ENCODE measurements around the gene DHODH.
"Not testable (repeated sequence)": the region's sequence is repeated elsewhere in the genome, so short reads cannot be mapped to it uniquely, and the experiment has no call there.

DNA sequence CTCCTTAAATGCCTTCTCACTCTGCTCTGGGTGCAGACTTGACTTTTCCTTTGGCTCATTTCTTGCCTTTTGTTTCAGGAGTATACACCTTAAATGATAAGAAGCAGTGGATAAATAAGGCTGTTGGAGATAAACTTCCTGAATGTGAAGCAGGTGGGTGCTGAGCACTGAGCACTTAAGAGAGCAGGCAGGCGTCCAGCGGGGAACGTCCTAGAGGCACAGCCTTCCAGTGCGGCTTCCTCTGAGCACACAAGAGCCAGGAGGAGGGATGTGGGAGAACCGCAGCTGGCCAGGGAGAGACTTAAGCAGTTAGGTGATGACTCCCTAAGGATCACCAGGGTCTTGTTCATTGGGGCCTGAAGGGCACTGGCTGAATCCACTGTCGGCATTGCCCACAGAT, 66.5 kb downstream of the DHODH start:
- not testable (repeated sequence) for TF ChIP-seq POLR2A (IDR thresholded peaks at IDR 0.05); POLR2AphosphoS5 (IDR thresholded peaks at IDR 0.05; ENCODE audit: insufficient read depth in 1 of 2, low read depth in 1 of 2)
- TF ChIP-seq, protein P1, sequence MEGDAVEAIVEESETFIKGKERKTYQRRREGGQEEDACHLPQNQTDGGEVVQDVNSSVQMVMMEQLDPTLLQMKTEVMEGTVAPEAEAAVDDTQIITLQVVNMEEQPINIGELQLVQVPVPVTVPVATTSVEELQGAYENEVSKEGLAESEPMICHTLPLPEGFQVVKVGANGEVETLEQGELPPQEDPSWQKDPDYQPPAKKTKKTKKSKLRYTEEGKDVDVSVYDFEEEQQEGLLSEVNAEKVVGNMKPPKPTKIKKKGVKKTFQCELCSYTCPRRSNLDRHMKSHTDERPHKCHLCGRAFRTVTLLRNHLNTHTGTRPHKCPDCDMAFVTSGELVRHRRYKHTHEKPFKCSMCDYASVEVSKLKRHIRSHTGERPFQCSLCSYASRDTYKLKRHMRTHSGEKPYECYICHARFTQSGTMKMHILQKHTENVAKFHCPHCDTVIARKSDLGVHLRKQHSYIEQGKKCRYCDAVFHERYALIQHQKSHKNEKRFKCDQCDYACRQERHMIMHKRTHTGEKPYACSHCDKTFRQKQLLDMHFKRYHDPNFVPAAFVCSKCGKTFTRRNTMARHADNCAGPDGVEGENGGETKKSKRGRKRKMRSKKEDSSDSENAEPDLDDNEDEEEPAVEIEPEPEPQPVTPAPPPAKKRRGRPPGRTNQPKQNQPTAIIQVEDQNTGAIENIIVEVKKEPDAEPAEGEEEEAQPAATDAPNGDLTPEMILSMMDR (IDR thresholded peaks at IDR 0.05), result not testable (repeated sequence)

Data from vagina (tissue), 2 donors.